GM23248 (cell line): Measurements from ENCODE around the gene PADI6. TPM values are rescaled to one million over a fixed set of nuclear protein-coding genes. Genes with fewer than 3 reads are reported as not detected.
A peak's percentile ranks its signal among the peaks of the same experiment; 100 is the strongest.

Experiments used
- DNase-seq: peaks from one replicate; pipeline ENCODE4 v3.0.0-alpha.2; 2015
- H2AFZ ChIP-seq: fragments of 200-600 bp; sonication (generic); 2 replicates; pipeline ENCODE4 v1.6.1; 2016; ENCODE audit warnings: antibody characterized with exemption
- H3F3A ChIP-seq: fragments of 200-600 bp; sonication (generic); 2 replicates; pipeline ENCODE4 v1.6.1; 2016; ENCODE audit warnings: mild to moderate bottlenecking, antibody characterized with exemption, mixed run types; ENCODE audit not compliant: insufficient read depth
- H3K27ac ChIP-seq: fragments of 200-600 bp; sonication (generic); 2 replicates; pipeline ENCODE4 v1.5.1; 2016; ENCODE audit warnings: mild to moderate bottlenecking
- H3K27me3 ChIP-seq: fragments of 200-600 bp; sonication (generic); replicated peaks from 2 replicates; pipeline ENCODE4 v1.6.1; 2016; ENCODE audit warnings: mild to moderate bottlenecking; ENCODE audit not compliant: insufficient read depth
- H3K36me3 ChIP-seq: fragments of 200-600 bp; sonication (generic); 2 replicates; pipeline ENCODE4 v1.6.1; 2016; ENCODE audit warnings: low read depth, mild to moderate bottlenecking
- H3K4me1 ChIP-seq: fragments of 200-600 bp; sonication (generic); 2 replicates; pipeline ENCODE4 v1.6.1; 2016; ENCODE audit warnings: mild to moderate bottlenecking; ENCODE audit not compliant: insufficient read depth
- H3K4me2 ChIP-seq: fragments of 200-600 bp; sonication (generic); one replicate; pipeline ENCODE4 v1.6.1; 2016; ENCODE audit warnings: mild to moderate bottlenecking; ENCODE audit not compliant: unreplicated experiment
- H3K4me3 ChIP-seq: fragments of 200-600 bp; sonication (generic); 2 replicates; pipeline ENCODE4 v1.5.1; 2016; ENCODE audit warnings: mild to moderate bottlenecking
- H3K79me2 ChIP-seq: fragments of 200-600 bp; sonication (generic); 2 replicates; pipeline ENCODE4 v1.6.1; 2016; ENCODE audit warnings: mild to moderate bottlenecking; ENCODE audit not compliant: insufficient read depth
- H3K9ac ChIP-seq: fragments of 200-600 bp; sonication (generic); 2 replicates; pipeline ENCODE4 v1.6.1; 2016; ENCODE audit warnings: mild to moderate bottlenecking
- H3K9me2 ChIP-seq: fragments of 200-600 bp; sonication (generic); 2 replicates; pipeline ENCODE4 v1.6.1; 2016; ENCODE audit warnings: mixed run types, mild to moderate bottlenecking, moderate library complexity; ENCODE audit not compliant: insufficient read depth
- H3K9me3 ChIP-seq: fragments of 200-600 bp; sonication (generic); one replicate; pipeline ENCODE4 v1.6.1; 2017; ENCODE audit warnings: low read depth
- H4K20me1 ChIP-seq: fragments of 200-600 bp; sonication (generic); 2 replicates; pipeline ENCODE4 v1.6.0; 2016; ENCODE audit not compliant: insufficient read depth
- EZH2 ChIP-seq: fragments of 200-600 bp; sonication (generic); IDR thresholded peaks from 2 replicates; pipeline ENCODE4 v1.6.1; 2018; ENCODE audit warnings: antibody characterized with exemption, mild to moderate bottlenecking; ENCODE audit not compliant: insufficient read depth, poor library complexity, severe bottlenecking
- EZH2phosphoT487 ChIP-seq: fragments of 200-600 bp; sonication (generic); IDR thresholded peaks from 2 replicates; pipeline ENCODE4 v1.6.1; 2018; ENCODE audit warnings: antibody characterized with exemption, moderate library complexity, mild to moderate bottlenecking, low read depth; ENCODE audit not compliant: insufficient read depth
- WGBS, 2 experiments: methylation state at CpG; one replicate each; pipeline ENCODE4 v1.1.6; 2015 to 2017; ENCODE audit warnings: low lambda C conversion rate in 2 of 2, low coverage in 1 of 2; ENCODE audit errors: missing lambda C conversion rate in 2 of 2; 5-methylcytosine and 5-hydroxymethylcytosine counted together
- in situ Hi-C: fragments of 300-500 bp; cut with MboI; formaldehyde crosslinking; loops from 2 replicates; pipeline ENCODE4 v1.15.0; 2020
- polyA plus RNA-seq: library from polyadenylated mRNA; unstranded; fragments of >200 nt; fragmentation: Nextera tagmentation; extraction: Ambion mirVana; gene quantifications from 2 replicates; pipeline ENCODE4 v1.2.1, GENCODE V29; 2016
- total RNA-seq: library from RNA; depleted of rRNA; stranded (reverse); fragments of >200 nt; shearing (Covaris generic); gene quantifications from 2 replicates; pipeline ENCODE4 v1.2.3, GENCODE V29; 2014

PADI6 gene
- total and polyA plus RNA-seq, 2 experiments from 2014 or later, result not detected

DNA sequence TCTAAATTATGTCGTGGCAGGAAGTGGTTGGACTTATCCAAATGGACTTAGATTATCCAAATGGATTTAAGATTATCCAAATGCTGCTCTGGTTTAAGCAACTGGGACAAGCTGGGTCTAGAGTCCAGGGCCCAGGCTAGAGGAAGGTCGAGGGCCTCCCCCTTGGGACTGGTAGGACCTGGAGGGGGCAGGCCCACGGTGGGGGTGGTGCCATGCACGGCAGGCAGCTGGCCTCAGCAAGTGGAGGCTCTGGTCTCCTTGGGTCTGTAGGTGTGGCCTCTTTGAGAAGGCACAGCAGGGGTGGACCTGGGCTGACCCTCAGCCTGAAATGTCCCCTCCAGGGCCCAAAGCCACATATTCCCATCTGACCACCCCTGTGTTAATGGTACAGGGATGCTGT lies 29.8 kb downstream of the PADI6 start:
- Histone ChIP-seq H2AFZ (no peak overlapping the region), H4K20me1 (no peaks in the 10 kb centered on the region), H3K4me3 (no peak overlapping the region), H3K27ac (no peak overlapping the region), H3K4me1 (no peaks in the 10 kb centered on the region), H3K79me2 (no peaks in the 10 kb centered on the region), H3F3A (no peaks in the 10 kb centered on the region), H3K27me3 (0 out of 2 replicates have a peak, but pooled peaks cover 7% of the 10 kb centered on the region), H3K9ac (no peak overlapping the region), H3K4me2 (no peak overlapping the region), H3K9me2 (no peaks in the 10 kb centered on the region), H3K36me3 (no peaks in the 10 kb centered on the region), H3K9me3 (no peaks in the 10 kb centered on the region)
- 34 to 48% methylated on average over 4 of the region's 4 CpGs for WGBS, 2 experiments
- in situ Hi-C loops, result no loop called here
- TF ChIP-seq EZH2, result no peak
- no peak for TF ChIP-seq EZH2phosphoT487
- DNase-seq, result no peak

DNA sequence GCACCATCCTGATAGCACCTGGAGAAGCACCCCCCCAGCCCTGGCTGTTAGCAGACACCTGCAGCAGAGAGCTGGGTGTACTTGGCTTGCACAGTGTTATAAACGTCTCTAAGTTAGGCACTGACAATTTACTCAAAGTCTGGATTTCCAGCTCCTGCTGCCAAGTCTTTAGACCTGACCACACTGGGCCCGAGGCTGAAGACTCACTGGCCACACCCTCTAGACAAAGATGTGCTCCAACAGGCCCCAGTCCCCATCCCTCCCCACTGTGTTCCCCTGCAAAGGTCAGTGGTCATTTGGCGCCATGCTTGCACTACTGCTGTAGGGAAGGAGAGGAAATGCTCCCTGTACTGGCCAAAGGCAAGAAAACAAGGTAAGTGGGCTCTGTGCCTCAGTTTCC lies 31.1 kb downstream of the PADI6 start:
- DNase-seq, result peak; percentile 12
- H3K9me2 ChIP-seq, result no peaks in the 10 kb centered on the region
- no peak overlapping the region for H2AFZ ChIP-seq
- no peak overlapping the region for H3K4me3 ChIP-seq
- no peaks in the 10 kb centered on the region for H3K27me3 ChIP-seq
- no peak overlapping the region for H3K9ac ChIP-seq
- TF ChIP-seq EZH2, result no peak
- TF ChIP-seq EZH2phosphoT487, result no peak
- H3K4me2 ChIP-seq, result no peak overlapping the region
- no peaks in the 10 kb centered on the region; the same call in 1 of the 2 replicates for H3K36me3 ChIP-seq
- WGBS, 2 experiments, result 45 to 53% methylated on average over 3 of the region's 3 CpGs
- in situ Hi-C loops, result no loop called here
- no peaks in the 10 kb centered on the region for H3K9me3 ChIP-seq
- H3K27ac ChIP-seq, result no peak overlapping the region
- no peaks in the 10 kb centered on the region for H3K4me1 ChIP-seq
- H3K79me2 ChIP-seq, result no peaks in the 10 kb centered on the region
- no peaks in the 10 kb centered on the region for H3F3A ChIP-seq
- no peaks in the 10 kb centered on the region for H4K20me1 ChIP-seq

DNA sequence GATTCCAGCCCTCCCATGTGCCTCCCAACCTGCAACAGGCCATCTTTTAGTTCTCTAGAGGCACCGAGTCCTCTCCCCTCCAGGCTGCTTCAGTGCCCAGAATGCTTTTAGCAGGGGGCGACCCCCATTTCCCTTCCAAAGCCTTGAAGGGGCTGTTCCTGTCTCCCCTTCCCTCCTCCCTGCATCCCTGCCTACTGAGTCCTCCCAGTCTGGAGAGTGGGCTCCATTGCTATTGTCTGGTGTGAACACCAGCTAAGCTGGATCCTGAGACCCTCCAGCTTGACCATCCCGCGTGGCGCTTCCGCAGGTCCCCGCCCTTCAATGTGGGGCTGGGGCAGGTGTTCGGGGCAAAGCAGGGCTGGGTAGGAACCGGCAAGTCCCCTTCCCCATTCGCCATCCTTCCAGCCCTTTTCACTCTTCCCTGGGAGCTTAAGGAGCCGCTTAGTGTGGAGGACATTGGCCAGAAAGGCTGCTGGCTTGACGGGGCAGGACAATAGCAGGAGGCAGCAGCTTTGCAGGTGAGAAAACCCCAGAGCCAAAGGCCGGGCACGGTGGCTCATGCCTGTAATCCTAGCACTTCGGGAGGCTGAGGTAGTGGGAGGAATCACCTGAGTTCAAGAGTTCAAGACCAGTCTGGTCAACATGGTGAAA lies 32.2 kb downstream of the PADI6 start:
- H3K9ac ChIP-seq, result no peak overlapping the region
- DNase-seq, result no peak
- no peaks in the 10 kb centered on the region for H4K20me1 ChIP-seq
- H3K4me2 ChIP-seq, result no peak overlapping the region
- H3K4me3 ChIP-seq, result no peak overlapping the region
- TF ChIP-seq EZH2 (no peak), EZH2phosphoT487 (no peak)
- in situ Hi-C loops, result no loop called here
- H3F3A ChIP-seq, result 0 out of 2 replicates have a peak, but pooled peaks cover 7% of the 10 kb centered on the region
- H3K36me3 ChIP-seq, result peaks cover 8% of the 10 kb centered on the region; the same call in 1 of the 2 replicates
- no peaks in the 10 kb centered on the region for H3K4me1 ChIP-seq
- WGBS, 2 experiments, result 63 to 68% methylated on average over 15 of the region's 15 CpGs
- H3K27ac ChIP-seq, result no peak overlapping the region
- H2AFZ ChIP-seq, result no peak overlapping the region
- H3K27me3 ChIP-seq, result no peaks in the 10 kb centered on the region
- H3K79me2 ChIP-seq, result no peaks in the 10 kb centered on the region
- H3K9me3 ChIP-seq, result no peaks in the 10 kb centered on the region
- H3K9me2 ChIP-seq, result no peaks in the 10 kb centered on the region

DNA sequence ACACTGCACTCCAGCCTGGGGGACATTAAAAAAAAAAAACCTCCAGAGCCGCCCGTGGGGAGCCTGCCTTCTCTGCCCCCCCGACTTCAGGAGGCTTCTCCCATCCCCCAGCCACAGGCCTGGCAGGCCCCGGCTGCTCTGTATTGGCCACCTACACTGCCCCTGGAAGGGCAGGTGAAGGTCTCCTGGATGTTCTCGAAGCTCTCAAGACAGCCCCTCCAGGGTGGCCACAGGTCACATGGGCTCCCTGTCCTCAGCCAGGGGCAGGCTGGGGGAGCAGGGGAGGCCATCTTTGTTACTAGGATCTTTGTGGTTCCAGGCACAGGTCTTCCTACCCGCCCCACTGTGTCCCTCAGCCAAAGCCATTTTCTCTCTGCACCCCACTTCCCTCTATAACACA lies 32.8 kb downstream of the PADI6 start:
- no peaks in the 10 kb centered on the region for H3K9me3 ChIP-seq
- no peak overlapping the region for H3K4me2 ChIP-seq
- H2AFZ ChIP-seq, result no peak overlapping the region
- no peaks in the 10 kb centered on the region for H3K79me2 ChIP-seq
- H3K9me2 ChIP-seq, result no peaks in the 10 kb centered on the region
- TF ChIP-seq EZH2phosphoT487 (no peak), EZH2 (no peak)
- H3K27ac ChIP-seq, result no peak overlapping the region
- in situ Hi-C loops, result no loop called here
- peaks cover 8% of the 10 kb centered on the region; the same call in 1 of the 2 replicates for H3K36me3 ChIP-seq
- H3K27me3 ChIP-seq, result no peaks in the 10 kb centered on the region
- 44 to 53% methylated on average over 6 of the region's 6 CpGs for WGBS, 2 experiments
- DNase-seq, result no peak
- H4K20me1 ChIP-seq, result no peaks in the 10 kb centered on the region
- 0 out of 2 replicates have a peak, but pooled peaks cover 7% of the 10 kb centered on the region for H3F3A ChIP-seq
- no peaks in the 10 kb centered on the region for H3K4me1 ChIP-seq
- no peak overlapping the region for H3K9ac ChIP-seq
- H3K4me3 ChIP-seq, result no peak overlapping the region
